Limb (tissue), 2 donors: ENCODE measurements around the gene GREB1.

ENCODE experiments used
- DNase-seq, 2 donors: peaks; one replicate each; pipeline ENCODE4 v3.0.0-alpha.2; 2016; ENCODE audit errors: extremely low spot score in 2 of 2

GREB1 gene

GRCh38 chr2:11578986-11579774 is 45.3 kb downstream of the GREB1 start:
- no peak for DNase-seq

GRCh38 chr2:11579867-11580659 is 46.2 kb downstream of the GREB1 start:
- no peak for DNase-seq

- DNase-seq, result no peak
Observed at GRCh38 chr2:11580697-11581096, 46.9 kb downstream of the GREB1 start.

- no peak for DNase-seq
Observed at GRCh38 chr2:11581124-11581796, 47.4 kb downstream of the GREB1 start.

- DNase-seq, result no peak
Observed at GRCh38 chr2:11581797-11582611, 48.2 kb downstream of the GREB1 start.

GRCh38 chr2:11582612-11582861 is 48.7 kb downstream of the GREB1 start:
- DNase-seq, result peak in 1 of 2 donors; percentile 38

GRCh38 chr2:11582862-11583752 is 49.3 kb downstream of the GREB1 start:
- peak; percentile 77 to 79 for DNase-seq

- peak; percentile 86 for DNase-seq
Observed at GRCh38 chr2:11583840-11584524, 50.1 kb downstream of the GREB1 start.

GRCh38 chr2:11584525-11585056 is 50.7 kb downstream of the GREB1 start:
- no peak for DNase-seq

GRCh38 chr2:11585071-11585470 is 51.2 kb downstream of the GREB1 start:
- DNase-seq, result no peak

GRCh38 chr2:11588228-11589110 is 54.6 kb downstream of the GREB1 start:
- DNase-seq, result no peak

GRCh38 chr2:11589316-11589940 is 55.6 kb downstream of the GREB1 start:
- DNase-seq, result no peak

- DNase-seq, result no peak
Observed at GRCh38 chr2:11590193-11590592, 56.3 kb downstream of the GREB1 start.

- no peak for DNase-seq
Observed at GRCh38 chr2:11591091-11591490, 57.2 kb downstream of the GREB1 start.

- no peak for DNase-seq
Observed at GRCh38 chr2:11592671-11593574, 59.1 kb downstream of the GREB1 start.

GRCh38 chr2:11596801-11597200 is 63.0 kb downstream of the GREB1 start:
- no peak for DNase-seq

GRCh38 chr2:11597538-11598225 is 63.8 kb downstream of the GREB1 start:
- DNase-seq, result no peak
